BJ (cell line): Measurements from ENCODE around the gene ADAM15. TPM values are rescaled to one million over a fixed set of nuclear protein-coding genes. Genes with fewer than 3 reads are reported as not detected.

ENCODE experiments used
- CTCF ChIA-PET: fragments of 350-600 bp; formaldehyde crosslinking; extraction: SDS; loops from one replicate; lab custom pipeline; 2021; ENCODE audit warnings: antibody characterized with exemption, inconsistent platforms; lab: Yijun Ruan, JAX
- POLR2A ChIA-PET: fragments of 300-600 bp; sonication (Branson Sonifier 250); formaldehyde crosslinking; extraction: SDS; loops from one replicate; lab custom pipeline; 2021; ENCODE audit warnings: antibody characterized with exemption; lab: Charles Lee
- DNase-seq: peaks from one replicate; pipeline ENCODE4 v3.0.0-alpha.2; 2011; ENCODE audit warnings: low read depth
- H3K27me3 ChIP-seq: 2 replicates; pipeline ENCODE4 v1.6.0; 2011; ENCODE audit warnings: low read length; ENCODE audit not compliant: control insufficient read depth, insufficient read depth
- H3K36me3 ChIP-seq: 2 replicates; pipeline ENCODE4 v1.5.1; 2011; ENCODE audit warnings: low read length; ENCODE audit not compliant: control insufficient read depth, insufficient read depth
- H3K4me3 ChIP-seq: 2 replicates; pipeline ENCODE4 v1.5.1; 2011; ENCODE audit warnings: low read depth, mild to moderate bottlenecking, control low read depth, low read length
- CTCF ChIP-seq: IDR thresholded peaks from 2 replicates; pipeline ENCODE4 v1.5.1; 2011; ENCODE audit warnings: low read depth, mild to moderate bottlenecking, control low read depth, inconsistent platforms, low read length, moderate library complexity; ENCODE audit not compliant: insufficient read depth
- polyA plus RNA-seq: library from polyadenylated mRNA; depleted of rRNA; stranded (reverse); fragments of >200 nt; gene quantifications from 2 replicates; pipeline ENCODE4 v1.2.3, GENCODE V29; 2011

The ADAM15 gene
- polyA plus RNA-seq, 1 experiment = 88.8 TPM

DNA sequence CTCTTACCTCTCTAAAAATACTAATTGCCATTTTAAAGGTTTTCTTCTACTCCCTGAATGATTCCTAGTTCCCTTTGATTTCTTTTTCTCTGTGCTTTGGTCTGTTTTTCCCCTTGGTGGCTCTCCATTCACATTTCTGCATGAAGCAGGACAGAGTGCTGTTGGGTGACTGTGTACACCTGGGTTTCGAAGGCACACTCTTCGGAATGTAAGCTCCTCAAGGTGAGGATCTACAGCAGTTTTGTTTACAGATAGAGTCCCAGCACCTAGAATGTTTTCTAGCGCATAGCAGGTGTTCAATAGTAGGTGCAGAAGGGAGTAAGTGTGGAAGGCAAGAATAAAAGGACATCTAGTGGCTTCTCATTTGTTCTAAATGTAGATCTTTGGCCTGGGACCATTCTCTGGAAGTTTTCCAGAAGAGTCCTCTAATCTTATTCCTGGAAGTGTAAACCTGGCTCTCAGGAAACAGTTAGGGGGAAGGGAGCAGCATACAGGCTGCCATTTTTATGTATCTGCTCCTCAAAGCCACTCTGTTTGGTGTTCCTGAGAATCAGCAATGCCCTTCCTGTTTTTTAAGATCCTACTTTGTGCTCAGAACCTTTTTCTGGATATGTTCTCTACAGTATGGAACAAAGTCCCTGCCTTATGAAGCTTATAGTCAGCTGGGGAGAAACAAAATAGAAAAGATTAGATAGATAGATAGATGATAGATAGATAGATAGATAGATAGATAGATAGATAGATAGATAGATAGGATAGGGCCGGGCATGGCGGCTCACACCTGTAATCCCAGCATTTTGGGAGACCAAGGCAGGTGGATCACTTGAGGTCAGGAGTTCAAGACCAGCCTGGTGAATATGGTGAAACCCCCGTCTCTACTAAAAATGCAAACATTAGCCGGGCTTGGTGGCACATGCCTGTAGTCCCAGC is 53.8 kb downstream of the ADAM15 start:
- DNase-seq = no peak
- POLR2A ChIA-PET = no interaction called here
- peaks cover 9% of the 10 kb centered on the region for H3K27me3 ChIP-seq
- H3K4me3 ChIP-seq = no peak overlapping the region
- TF ChIP-seq CTCF = no peak
- no peaks in the 10 kb centered on the region for H3K36me3 ChIP-seq
- CTCF ChIA-PET = interaction anchor here (1.0 to 3.6 kb wide), 3 partner anchors 13 to 68 kb away, joined by 3 to 19 read pairs (median 4); partner anchors contain the start of gene KRTCAP2

DNA sequence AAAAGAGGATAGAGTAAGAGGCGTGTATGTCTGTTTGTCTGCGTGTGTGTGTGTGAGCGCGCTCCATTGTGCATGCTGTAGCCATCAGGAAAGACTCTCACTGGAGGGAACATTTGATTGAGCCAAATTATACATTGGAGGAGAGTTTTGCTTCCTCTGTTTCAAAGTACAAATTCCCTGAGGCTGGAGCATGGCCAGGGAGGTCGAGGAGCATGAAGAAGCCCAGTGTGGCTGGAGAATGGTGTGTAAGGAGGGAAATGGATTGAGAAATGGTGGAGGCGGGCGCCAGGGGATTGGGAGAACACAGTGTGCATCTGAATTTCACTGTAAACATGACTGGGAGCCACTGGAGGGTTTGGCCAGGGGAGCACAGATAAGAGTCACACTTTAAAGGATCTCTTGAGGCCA is 54.5 kb downstream of the ADAM15 start:
- DNase-seq = no peak
- no peak overlapping the region for H3K4me3 ChIP-seq
- ChIA-PET POLR2A (no interaction called here), CTCF (interaction anchor here (1.2 to 3.6 kb wide), 2 partner anchors 14 to 67 kb away, joined by 3 to 19 read pairs; partner anchors contain the start of gene KRTCAP2)
- H3K36me3 ChIP-seq = no peaks in the 10 kb centered on the region
- TF ChIP-seq CTCF = no peak
- H3K27me3 ChIP-seq = peaks cover 9% of the 10 kb centered on the region

GRCh38 chr1:155106862-155107261 is 55.7 kb downstream of the ADAM15 start:
- CTCF ChIA-PET = interaction anchor here (0.6 to 3.6 kb wide), 5 partner anchors 15 to 68 kb away, joined by 3 to 19 read pairs (median 3); partner anchors contain the start of gene KRTCAP2
- no peak for TF ChIP-seq CTCF
- POLR2A ChIA-PET = no interaction called here
- Histone ChIP-seq H3K4me3 (no peak overlapping the region), H3K27me3 (peaks cover 13% of the 10 kb centered on the region), H3K36me3 (no peaks in the 10 kb centered on the region)
- no peak for DNase-seq

DNA sequence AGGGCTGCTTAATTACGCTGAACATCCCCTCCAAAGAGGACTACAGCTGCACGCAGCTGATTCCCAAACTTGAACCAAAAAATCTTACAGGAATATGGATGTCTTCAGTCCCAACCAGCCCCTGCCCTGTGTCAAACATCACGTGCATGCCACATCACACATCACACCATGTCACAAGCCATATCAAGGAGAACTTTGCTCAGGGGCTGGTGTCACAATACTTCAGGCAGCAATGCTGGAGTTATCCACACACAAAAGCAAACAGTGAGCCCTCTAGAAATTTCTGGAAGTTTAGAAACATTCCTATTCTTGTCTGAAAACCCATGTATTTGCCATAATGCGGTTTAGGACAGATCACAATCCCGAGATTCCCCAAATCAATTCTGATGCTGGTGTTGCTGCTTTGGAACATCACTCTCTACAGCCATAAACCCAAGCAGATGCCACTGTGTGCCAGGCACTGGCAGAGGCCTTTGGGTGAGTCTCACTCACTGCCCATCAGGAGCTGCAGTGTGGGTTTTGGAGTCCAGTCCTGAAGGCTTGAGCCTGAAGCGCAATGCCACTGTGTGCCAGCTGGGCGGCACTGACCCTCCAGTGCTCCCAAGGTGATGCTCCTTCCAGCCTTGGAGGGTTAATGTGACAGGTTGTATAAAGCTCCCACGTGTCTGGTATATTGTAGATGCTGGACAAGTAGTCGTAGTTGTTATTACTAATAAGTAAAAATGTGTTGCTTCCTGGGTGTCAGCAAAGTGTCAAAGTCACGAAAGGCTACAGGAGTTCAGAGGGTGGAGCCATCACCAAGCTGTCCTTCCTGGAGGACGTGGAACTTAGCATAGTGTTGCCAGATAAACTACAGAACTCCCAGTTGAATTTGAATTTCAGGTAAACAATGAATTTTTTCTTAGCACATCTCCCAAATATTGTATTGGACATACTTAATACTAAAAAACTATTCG is 56.5 kb downstream of the ADAM15 start:
- H3K4me3 ChIP-seq = no peak overlapping the region
- ChIA-PET POLR2A (no interaction called here), CTCF (interaction anchor here (0.8 to 3.6 kb wide), 5 partner anchors 16 to 65 kb away, joined by 3 to 19 read pairs (median 7); partner anchors contain the start of gene KRTCAP2)
- no peaks in the 10 kb centered on the region for H3K36me3 ChIP-seq
- DNase-seq = no peak
- H3K27me3 ChIP-seq = peaks cover 13% of the 10 kb centered on the region
- TF ChIP-seq CTCF = no peak

DNA sequence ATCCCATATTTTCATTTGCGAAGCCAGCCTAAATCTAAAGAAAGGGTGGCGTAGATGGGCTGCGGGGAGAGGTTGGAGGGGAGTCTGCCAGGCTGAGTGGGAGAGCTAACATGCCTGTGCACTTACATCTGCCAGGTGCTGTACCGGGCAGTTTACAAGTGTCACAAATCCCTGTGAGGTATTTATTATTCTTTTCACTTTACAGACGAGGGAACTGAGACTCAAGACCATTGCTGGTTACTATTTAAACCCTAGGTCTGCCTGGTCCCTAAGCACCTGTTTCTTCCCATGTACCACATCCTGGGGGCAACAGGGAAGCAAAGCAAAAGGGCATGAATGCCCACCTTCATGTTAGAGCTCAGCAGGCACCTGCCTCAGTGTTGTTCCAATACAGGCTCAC is 57.2 kb downstream of the ADAM15 start:
- POLR2A ChIA-PET = no interaction called here
- CTCF ChIA-PET = interaction anchor here (2.1 kb wide), 1 partner anchor 17 kb away, joined by 7 read pairs; no protein-coding TSS in a partner anchor
- Histone ChIP-seq H3K36me3 (no peaks in the 10 kb centered on the region), H3K4me3 (no peak overlapping the region), H3K27me3 (peaks cover 13% of the 10 kb centered on the region)
- no peak for DNase-seq
- TF ChIP-seq CTCF = no peak
